Endodermal cell (in vitro differentiated cells): ENCODE measurements around the gene CLVS2. TPM values are rescaled to one million over a fixed set of nuclear protein-coding genes. Genes with fewer than 3 reads are reported as not detected.

ENCODE experiments used
- DNase-seq: peaks from one replicate; pipeline ENCODE4 v3.0.0-alpha.2; 2017
- H3K27ac ChIP-seq: 2 replicates; pipeline ENCODE4 v1.5.1; 2013; ENCODE audit warnings: mild to moderate bottlenecking, low read depth, low read length, moderate library complexity
- H3K27me3 ChIP-seq: 2 replicates; pipeline ENCODE4 v1.6.1; 2013; ENCODE audit warnings: mild to moderate bottlenecking, low read length, moderate library complexity; ENCODE audit not compliant: insufficient read depth, control insufficient read depth, poor library complexity, severe bottlenecking
- H3K36me3 ChIP-seq: 2 replicates; pipeline ENCODE4 v1.7.0; 2013; ENCODE audit warnings: mild to moderate bottlenecking, low read length, moderate library complexity; ENCODE audit not compliant: control insufficient read depth, insufficient read depth
- H3K4me1 ChIP-seq: one replicate; pipeline ENCODE4 v1.7.0; 2013; ENCODE audit warnings: low read length; ENCODE audit not compliant: control insufficient read depth, insufficient read depth
- H3K4me3 ChIP-seq: 2 replicates; pipeline ENCODE4 v1.5.1; 2013; ENCODE audit warnings: mild to moderate bottlenecking, low read length, moderate library complexity
- H3K9ac ChIP-seq: 2 replicates; pipeline ENCODE4 v1.6.1; 2013; ENCODE audit warnings: mild to moderate bottlenecking, low read length, moderate library complexity; ENCODE audit not compliant: poor library complexity, severe bottlenecking; ENCODE audit errors: extremely low read depth
- H3K9me3 ChIP-seq: 2 replicates; pipeline ENCODE4 v1.6.1; 2013; ENCODE audit warnings: mild to moderate bottlenecking, low read length, moderate library complexity; ENCODE audit not compliant: control insufficient read depth
- H3K27ac Mint-ChIP-seq: 2 replicates; pipeline ENCODE4 v1.8.0; 2020; ENCODE audit warnings: mixed read lengths
- H3K27me3 Mint-ChIP-seq: 2 replicates; pipeline ENCODE4 v1.8.0; 2021; ENCODE audit warnings: mild to moderate bottlenecking, mixed read lengths; ENCODE audit not compliant: insufficient read depth
- H3K36me3 Mint-ChIP-seq: 2 replicates; pipeline ENCODE4 v1.8.0; 2020; ENCODE audit warnings: low read depth, mixed read lengths
- H3K4me1 Mint-ChIP-seq: 2 replicates; pipeline ENCODE4 v1.8.0; 2020; ENCODE audit warnings: mixed read lengths
- H3K4me3 Mint-ChIP-seq: 2 replicates; pipeline ENCODE4 v1.8.0; 2020; ENCODE audit warnings: mild to moderate bottlenecking, moderate library complexity, mixed read lengths
- H3K9me3 Mint-ChIP-seq: 2 replicates; pipeline ENCODE4 v1.8.0; 2020; ENCODE audit warnings: mild to moderate bottlenecking, mixed read lengths
- CTCF ChIP-seq: fragments of 200-600 bp; sonication (generic); conservative IDR thresholded peaks from 2 replicates; pipeline ENCODE4 v1.5.0; 2021; ENCODE audit warnings: antibody characterized with exemption, mild to moderate bottlenecking
- WGBS, 2 experiments: methylation state at CpG; one replicate each; pipeline versions ENCODE4 v1.1.5 to v1.1.7; 2013; ENCODE audit warnings: missing lambda C conversion rate in 2 of 2, mixed read lengths in 1 of 2; ENCODE audit not compliant: insufficient coverage in 1 of 2, insufficient read length in 1 of 2; 5-methylcytosine and 5-hydroxymethylcytosine counted together
- total RNA-seq, 2 donors: library from RNA; stranded (reverse); fragmentation: NEBNext Ultra II Directional in 1 of 2; extraction: Animal tissue kit (Norgen Biotek cat#: 25700) in 1 of 2; gene quantifications; 2 replicates in 1 of 2; 3 replicates in 1 of 2; pipeline ENCODE4 v1.2.1, GENCODE V29; 2021

The CLVS2 gene
- total RNA-seq, 2 donors from 2014 or later, result 38.9 to 48.1 TPM

GRCh38 chr6:123017104-123017682 lies 21.2 kb downstream of the CLVS2 start:
- no peaks in the 10 kb centered on the region for H3K27me3 Mint-ChIP-seq
- no peak overlapping the region for H3K27ac Mint-ChIP-seq
- Histone ChIP-seq H3K4me3 (no peak overlapping the region), H3K4me1 (peaks cover 12% of the 10 kb centered on the region), H3K27ac (no peak overlapping the region), H3K9ac (no peak overlapping the region), H3K9me3 (no peaks in the 10 kb centered on the region), H3K36me3 (peaks cover 14% of the 10 kb centered on the region), H3K27me3 (no peaks in the 10 kb centered on the region)
- 86 to 93% methylated on average over 3 to 5 of the region's 5 CpGs for WGBS, 2 experiments
- H3K9me3 Mint-ChIP-seq, result no peaks in the 10 kb centered on the region
- no peak for DNase-seq
- peaks cover 13% of the 10 kb centered on the region for H3K4me1 Mint-ChIP-seq
- no peak overlapping the region for H3K4me3 Mint-ChIP-seq
- H3K36me3 Mint-ChIP-seq, result peaks cover 42% of the 10 kb centered on the region
- no peak for TF ChIP-seq CTCF

GRCh38 chr6:123022975-123023374 lies 26.9 kb downstream of the CLVS2 start:
- no peak overlapping the region for H3K27ac Mint-ChIP-seq
- Histone ChIP-seq H3K27ac (no peak overlapping the region), H3K9me3 (no peaks in the 10 kb centered on the region), H3K27me3 (no peaks in the 10 kb centered on the region), H3K4me3 (no peak overlapping the region), H3K4me1 (peaks cover 6% of the 10 kb centered on the region), H3K9ac (no peak overlapping the region), H3K36me3 (peaks cover 15% of the 10 kb centered on the region)
- H3K36me3 Mint-ChIP-seq, result peaks cover 27% of the 10 kb centered on the region
- no peaks in the 10 kb centered on the region for H3K27me3 Mint-ChIP-seq
- H3K4me1 Mint-ChIP-seq, result peaks cover 9% of the 10 kb centered on the region
- peak; percentile 77 for DNase-seq
- TF ChIP-seq CTCF, result no peak
- no peak overlapping the region for H3K4me3 Mint-ChIP-seq
- no peaks in the 10 kb centered on the region for H3K9me3 Mint-ChIP-seq
- 0% methylated on average over 1 of the region's 1 CpG for WGBS, 2 experiments

- Histone ChIP-seq H3K27ac (no peak overlapping the region), H3K27me3 (no peaks in the 10 kb centered on the region), H3K9me3 (no peaks in the 10 kb centered on the region), H3K36me3 (peaks cover 26% of the 10 kb centered on the region), H3K4me1 (peaks cover 9% of the 10 kb centered on the region), H3K9ac (no peak overlapping the region), H3K4me3 (no peak overlapping the region)
- Mint-ChIP-seq H3K36me3 (peaks cover 26% of the 10 kb centered on the region), H3K9me3 (no peaks in the 10 kb centered on the region), H3K27me3 (no peaks in the 10 kb centered on the region), H3K27ac (no peak overlapping the region), H3K4me3 (no peak overlapping the region), H3K4me1 (peaks cover 13% of the 10 kb centered on the region)
- WGBS, 2 experiments, result 92 to 95% methylated on average over 4 to 5 of the region's 5 CpGs
- no peak for DNase-seq
- no peak for TF ChIP-seq CTCF
Observed at GRCh38 chr6:123024976-123025375, 28.9 kb downstream of the CLVS2 start.
